ENCODE measurements around the gene NETO1. TPM values are rescaled to one million over a fixed set of nuclear protein-coding genes. Genes with fewer than 3 reads are reported as not detected.

NETO1 gene
- total RNA-seq, 6 donors from 2014 or later = 0.47 TPM; not detected in 5

- Histone ChIP-seq H3K27me3 (no peaks in the 10 kb centered on the region), H3K4me3 (no peak overlapping the region), H3K36me3 (no peaks in the 10 kb centered on the region), H3K4me1 (no peaks in the 10 kb centered on the region), H3K9me3 (no peaks in the 10 kb centered on the region), H3K27ac (no peak overlapping the region)
- WGBS, 2 donors = 78 to 84% methylated on average over 7 of the region's 7 CpGs
- no peak for TF ChIP-seq EP300 (IDR thresholded peaks at IDR 0.05)
- TF ChIP-seq POLR2A (IDR thresholded peaks at IDR 0.05) = no peak
- TF ChIP-seq, protein P1, sequence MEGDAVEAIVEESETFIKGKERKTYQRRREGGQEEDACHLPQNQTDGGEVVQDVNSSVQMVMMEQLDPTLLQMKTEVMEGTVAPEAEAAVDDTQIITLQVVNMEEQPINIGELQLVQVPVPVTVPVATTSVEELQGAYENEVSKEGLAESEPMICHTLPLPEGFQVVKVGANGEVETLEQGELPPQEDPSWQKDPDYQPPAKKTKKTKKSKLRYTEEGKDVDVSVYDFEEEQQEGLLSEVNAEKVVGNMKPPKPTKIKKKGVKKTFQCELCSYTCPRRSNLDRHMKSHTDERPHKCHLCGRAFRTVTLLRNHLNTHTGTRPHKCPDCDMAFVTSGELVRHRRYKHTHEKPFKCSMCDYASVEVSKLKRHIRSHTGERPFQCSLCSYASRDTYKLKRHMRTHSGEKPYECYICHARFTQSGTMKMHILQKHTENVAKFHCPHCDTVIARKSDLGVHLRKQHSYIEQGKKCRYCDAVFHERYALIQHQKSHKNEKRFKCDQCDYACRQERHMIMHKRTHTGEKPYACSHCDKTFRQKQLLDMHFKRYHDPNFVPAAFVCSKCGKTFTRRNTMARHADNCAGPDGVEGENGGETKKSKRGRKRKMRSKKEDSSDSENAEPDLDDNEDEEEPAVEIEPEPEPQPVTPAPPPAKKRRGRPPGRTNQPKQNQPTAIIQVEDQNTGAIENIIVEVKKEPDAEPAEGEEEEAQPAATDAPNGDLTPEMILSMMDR (IDR thresholded peaks at IDR 0.05) = no peak
- no peak for TF ChIP-seq POLR2AphosphoS5 (IDR thresholded peaks at IDR 0.05)
- no peak for ATAC-seq (ENCODE audit: low FRiP score in 2 of 2)
- no peak for DNase-seq
Observed at GRCh38 chr18:72820571-72820970, 47.2 kb downstream of the NETO1 start.

GRCh38 chr18:72819050-72819449 is 48.7 kb downstream of the NETO1 start:
- Histone ChIP-seq H3K4me3 (no peak overlapping the region), H3K4me1 (no peaks in the 10 kb centered on the region), H3K9me3 (no peaks in the 10 kb centered on the region), H3K27me3 (no peaks in the 10 kb centered on the region), H3K27ac (no peak overlapping the region), H3K36me3 (no peaks in the 10 kb centered on the region)
- no peak for TF ChIP-seq POLR2AphosphoS5 (IDR thresholded peaks at IDR 0.05)
- no peak for TF ChIP-seq POLR2A (IDR thresholded peaks at IDR 0.05)
- DNase-seq = no peak
- no peak for ATAC-seq (ENCODE audit: low FRiP score in 2 of 2)

DNA sequence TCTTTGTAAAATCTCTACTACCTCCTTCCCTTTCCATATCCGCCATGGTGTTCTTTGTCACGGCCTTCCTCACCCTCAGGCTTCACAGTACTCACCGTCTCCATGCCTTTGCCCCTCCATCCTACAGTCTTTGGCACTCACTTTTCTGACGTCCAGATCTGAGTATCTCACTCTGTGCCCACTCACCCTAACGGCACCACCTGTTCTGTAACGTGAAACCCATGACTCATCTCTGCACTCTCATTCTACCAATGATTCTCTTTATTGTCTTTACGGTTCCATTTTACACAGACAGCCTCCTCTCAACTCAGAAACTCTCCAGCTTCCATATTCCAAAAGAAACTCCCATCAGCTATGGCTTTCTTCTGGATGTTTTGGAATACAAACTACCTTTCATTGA is 56.7 kb downstream of the NETO1 start:
- Histone ChIP-seq H3K27me3 (no peaks in the 10 kb centered on the region), H3K4me3 (no peak overlapping the region), H3K27ac (no peak overlapping the region), H3K36me3 (no peaks in the 10 kb centered on the region), H3K9me3 (no peaks in the 10 kb centered on the region), H3K4me1 (no peaks in the 10 kb centered on the region)
- DNase-seq (no peak), ATAC-seq (ENCODE audit: low FRiP score in 2 of 2) (no peak)
- WGBS, 2 donors = 79 to 87% methylated on average over 7 of the region's 7 CpGs
- TF ChIP-seq POLR2AphosphoS5 (IDR thresholded peaks at IDR 0.05) (no peak), EP300 (IDR thresholded peaks at IDR 0.05) (no peak), POLR2A (IDR thresholded peaks at IDR 0.05) (no peak)
- TF ChIP-seq, protein P1 (IDR thresholded peaks at IDR 0.05) = no peak

DNA sequence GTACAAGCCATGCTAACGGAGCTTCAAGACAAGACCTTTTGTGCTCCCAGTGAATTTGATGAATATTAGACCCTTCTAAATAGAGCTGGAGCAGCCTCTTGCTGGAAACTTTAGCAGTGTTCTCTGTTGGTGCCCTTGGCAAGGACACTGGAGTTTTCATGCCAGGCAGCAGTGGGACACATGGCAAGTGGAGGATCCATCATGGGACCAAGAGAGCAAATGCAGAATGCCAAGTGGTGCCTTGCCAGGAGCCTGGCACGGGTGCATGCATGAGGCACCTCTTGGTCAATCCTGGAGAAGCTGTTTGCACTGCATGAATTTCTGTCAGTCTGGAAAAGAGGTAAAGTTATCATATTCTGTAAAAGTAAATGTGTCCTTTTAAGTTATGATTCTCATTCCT is 59.1 kb downstream of the NETO1 start:
- no peak overlapping the region for H3K4me3 ChIP-seq
- no peak for TF ChIP-seq POLR2AphosphoS5 (IDR thresholded peaks at IDR 0.05)
- no peak for TF ChIP-seq EP300 (IDR thresholded peaks at IDR 0.05)
- TF ChIP-seq, protein P1 (IDR thresholded peaks at IDR 0.05) = no peak
- TF ChIP-seq POLR2A (IDR thresholded peaks at IDR 0.05) = no peak
- 67 to 77% methylated on average over 2 of the region's 2 CpGs for WGBS, 2 donors
- no peak overlapping the region for H3K27ac ChIP-seq
- ATAC-seq (ENCODE audit: low FRiP score in 2 of 2) (no peak), DNase-seq (no peak)
- no peaks in the 10 kb centered on the region for H3K36me3 ChIP-seq
- H3K4me1 ChIP-seq = no peaks in the 10 kb centered on the region
- H3K9me3 ChIP-seq = no peaks in the 10 kb centered on the region
- H3K27me3 ChIP-seq = no peaks in the 10 kb centered on the region

DNA sequence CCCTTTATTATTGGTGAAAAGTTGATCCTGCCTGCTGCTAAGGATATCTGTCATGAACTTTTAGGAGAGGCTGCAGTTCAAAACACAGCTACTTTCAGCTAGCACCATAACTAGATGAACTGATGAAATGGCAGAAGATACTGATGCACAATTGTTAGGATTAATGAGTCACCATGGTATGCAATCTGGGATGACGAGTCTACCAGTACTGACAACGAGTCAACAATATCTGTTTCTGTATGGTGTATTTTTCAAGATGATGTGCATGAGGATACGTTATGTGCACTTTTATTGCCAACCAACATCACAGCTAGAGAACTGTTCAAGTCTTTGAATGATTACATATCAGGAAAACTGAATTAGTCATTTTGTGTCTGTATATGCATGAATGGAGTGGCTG is 68.7 kb downstream of the NETO1 start:
- no peaks in the 10 kb centered on the region for H3K4me1 ChIP-seq

More for the DNA sequence above, 68.7 kb downstream of the NETO1 start:
- H3K4me3 ChIP-seq = no peak overlapping the region
- no peaks in the 10 kb centered on the region for H3K36me3 ChIP-seq
- no peak for ATAC-seq (ENCODE audit: low FRiP score in 2 of 2)
- no peak for DNase-seq
- no peaks in the 10 kb centered on the region for H3K9me3 ChIP-seq
- 85% methylated on average over 3 of the region's 3 CpGs for WGBS, 2 donors
- no peaks in the 10 kb centered on the region for H3K27me3 ChIP-seq
- TF ChIP-seq POLR2AphosphoS5 (IDR thresholded peaks at IDR 0.05) (no peak), EP300 (IDR thresholded peaks at IDR 0.05) (no peak), POLR2A (IDR thresholded peaks at IDR 0.05) (no peak)
- TF ChIP-seq, protein P1 (IDR thresholded peaks at IDR 0.05) = no peak
- H3K27ac ChIP-seq = no peak overlapping the region
